Lower leg skin (tissue), 4 donors: ENCODE results near the gene CAPN9. TPM values are rescaled to one million over a fixed set of nuclear protein-coding genes. Genes with fewer than 3 reads are reported as not detected.

Experiments
- DNase-seq, 2 donors: peaks; one replicate each; pipeline ENCODE4 v3.0.0-alpha.2; 2019; ENCODE audit warnings: low spot score in 2 of 2
- H3K4me3 ChIP-seq: fragments of 200-600 bp; sonication (generic); 2 replicates; pipeline ENCODE4 v1.5.1; 2017; ENCODE audit warnings: mild to moderate bottlenecking, low read depth; ENCODE audit not compliant: poor library complexity, severe bottlenecking
- POLR2A ChIP-seq, 2 donors: fragments of 450-650 bp; IDR thresholded peaks; one replicate each; pipeline ENCODE4 v1.6.1; 2016 to 2017; ENCODE audit warnings: antibody characterized with exemption in 2 of 2, mild to moderate bottlenecking in 1 of 2, moderate library complexity in 1 of 2
- WGBS, 2 donors: methylation state at CpG; one replicate each; pipeline ENCODE4 v1.1.5; 2018; 5-methylcytosine and 5-hydroxymethylcytosine counted together
- intact Hi-C: fragments of 100-400 bp; cut with DNase I; formaldehyde crosslinking; loops from one replicate; pipeline ENCODE4 v1.15.0; 2023; ENCODE audit warnings: low total_unique reads
- total RNA-seq, 4 donors: library from RNA; depleted of rRNA; stranded (reverse); fragments of >200 nt; gene quantifications; one replicate each; pipeline ENCODE4 v1.1.0, GENCODE V29; 2016
- TF ChIP-seq, protein P1 (sequence below), 3 donors: fragments of 450-650 bp; IDR thresholded peaks; one replicate each; pipeline ENCODE4 v1.5.1; 2016; ENCODE audit warnings: antibody characterized with exemption in 3 of 3, mild to moderate bottlenecking in 3 of 3, moderate library complexity in 2 of 3

The CAPN9 gene
- total RNA-seq, 4 donors from 2014 or later, result 0.11 to 1.1 (median 0.27) TPM

GRCh38 chr1:230744382-230744781 is 2.8 kb upstream of the CAPN9 start:
- intact Hi-C loops, result no loop called here
- no peak for DNase-seq
- WGBS, 2 donors, result 74 to 75% methylated on average over 5 of the region's 5 CpGs
- H3K4me3 ChIP-seq, result no peak overlapping the region
- TF ChIP-seq, protein P1, sequence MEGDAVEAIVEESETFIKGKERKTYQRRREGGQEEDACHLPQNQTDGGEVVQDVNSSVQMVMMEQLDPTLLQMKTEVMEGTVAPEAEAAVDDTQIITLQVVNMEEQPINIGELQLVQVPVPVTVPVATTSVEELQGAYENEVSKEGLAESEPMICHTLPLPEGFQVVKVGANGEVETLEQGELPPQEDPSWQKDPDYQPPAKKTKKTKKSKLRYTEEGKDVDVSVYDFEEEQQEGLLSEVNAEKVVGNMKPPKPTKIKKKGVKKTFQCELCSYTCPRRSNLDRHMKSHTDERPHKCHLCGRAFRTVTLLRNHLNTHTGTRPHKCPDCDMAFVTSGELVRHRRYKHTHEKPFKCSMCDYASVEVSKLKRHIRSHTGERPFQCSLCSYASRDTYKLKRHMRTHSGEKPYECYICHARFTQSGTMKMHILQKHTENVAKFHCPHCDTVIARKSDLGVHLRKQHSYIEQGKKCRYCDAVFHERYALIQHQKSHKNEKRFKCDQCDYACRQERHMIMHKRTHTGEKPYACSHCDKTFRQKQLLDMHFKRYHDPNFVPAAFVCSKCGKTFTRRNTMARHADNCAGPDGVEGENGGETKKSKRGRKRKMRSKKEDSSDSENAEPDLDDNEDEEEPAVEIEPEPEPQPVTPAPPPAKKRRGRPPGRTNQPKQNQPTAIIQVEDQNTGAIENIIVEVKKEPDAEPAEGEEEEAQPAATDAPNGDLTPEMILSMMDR (IDR thresholded peaks at IDR 0.05), result no peak
- no peak for TF ChIP-seq POLR2A (IDR thresholded peaks at IDR 0.05)

- no peak overlapping the region for H3K4me3 ChIP-seq
- TF ChIP-seq, protein P1 (IDR thresholded peaks at IDR 0.05), result no peak
- no peak for TF ChIP-seq POLR2A (IDR thresholded peaks at IDR 0.05)
- 49 to 52% methylated on average over 3 of the region's 3 CpGs for WGBS, 2 donors
- intact Hi-C loops, result no loop called here
- no peak for DNase-seq
Measured at GRCh38 chr1:230745071-230745470, 2.1 kb upstream of the CAPN9 start.

DNA sequence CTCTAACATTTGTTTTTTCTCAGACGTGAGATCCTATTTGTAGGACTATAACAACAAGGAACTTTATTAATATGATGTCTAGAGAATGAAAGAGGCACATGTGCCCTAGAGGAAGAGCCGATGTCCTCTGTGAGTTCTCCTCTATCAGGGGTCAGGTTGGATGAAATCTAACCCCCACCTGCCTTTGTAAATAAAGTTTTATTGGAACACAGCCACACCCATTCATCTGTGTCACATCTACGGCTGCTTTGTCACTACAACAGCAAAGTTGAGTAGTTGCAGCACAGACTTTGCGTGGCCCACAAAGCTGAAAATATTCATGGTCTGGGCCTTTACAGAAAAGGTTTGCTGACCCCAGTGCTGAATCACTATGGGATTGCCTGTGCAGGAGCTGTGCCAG is 571 bp upstream of the CAPN9 start:
- TF ChIP-seq POLR2A (IDR thresholded peaks at IDR 0.05), result no peak
- TF ChIP-seq, protein P1 (IDR thresholded peaks at IDR 0.05), result no peak
- 88 to 93% methylated on average over 4 of the region's 4 CpGs for WGBS, 2 donors
- intact Hi-C loops, result no loop called here
- no peak overlapping the region for H3K4me3 ChIP-seq
- DNase-seq, result no peak

DNA sequence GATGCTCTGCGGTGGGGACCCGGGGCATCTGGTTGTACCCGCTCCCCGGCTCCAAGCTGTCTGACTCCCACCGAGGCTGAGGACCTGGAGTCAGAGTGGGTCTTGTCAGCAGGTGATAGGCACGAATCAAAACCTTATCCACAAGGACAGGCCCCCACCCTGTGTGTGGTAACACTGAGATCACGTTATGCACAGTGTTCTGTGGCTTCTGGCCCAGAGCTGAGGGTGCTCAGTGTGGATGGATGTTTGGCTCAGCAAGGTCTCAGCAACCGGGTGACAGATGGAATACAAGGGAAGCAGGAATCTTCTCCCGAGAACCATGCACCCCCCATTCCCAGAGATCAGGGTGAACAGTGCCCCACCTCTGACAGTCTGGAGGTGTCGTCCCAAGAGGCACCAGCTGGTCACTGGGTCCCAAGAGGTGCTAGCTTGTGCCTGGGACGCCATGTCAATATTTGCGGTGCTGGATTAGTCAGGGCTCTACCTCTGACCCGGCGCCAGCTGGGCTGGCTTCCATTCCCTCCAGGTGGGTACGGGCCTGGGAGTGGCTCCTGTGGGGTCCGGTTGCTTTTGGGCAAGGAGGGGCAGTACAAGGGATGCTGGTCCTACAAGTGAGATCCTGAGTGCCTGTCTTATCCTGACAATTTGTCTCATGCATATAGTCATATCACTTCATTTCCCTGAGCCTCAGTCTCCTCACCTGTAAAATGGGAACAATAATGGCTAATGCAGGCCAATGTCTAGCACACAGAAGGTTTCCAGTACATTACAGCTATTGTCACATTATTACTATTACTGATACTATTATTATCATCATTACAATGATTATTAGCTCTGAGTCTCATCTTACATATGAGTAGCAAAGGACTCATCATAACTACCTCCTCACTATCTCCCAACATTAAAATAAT is 957 bp downstream of the CAPN9 start:
- no peak for DNase-seq
- intact Hi-C loops, result no loop called here
- no peak for TF ChIP-seq POLR2A (IDR thresholded peaks at IDR 0.05)
- TF ChIP-seq, protein P1 (IDR thresholded peaks at IDR 0.05), result no peak
- no peak overlapping the region for H3K4me3 ChIP-seq
- WGBS, 2 donors, result 76 to 79% methylated on average over 15 of the region's 16 CpGs

DNA sequence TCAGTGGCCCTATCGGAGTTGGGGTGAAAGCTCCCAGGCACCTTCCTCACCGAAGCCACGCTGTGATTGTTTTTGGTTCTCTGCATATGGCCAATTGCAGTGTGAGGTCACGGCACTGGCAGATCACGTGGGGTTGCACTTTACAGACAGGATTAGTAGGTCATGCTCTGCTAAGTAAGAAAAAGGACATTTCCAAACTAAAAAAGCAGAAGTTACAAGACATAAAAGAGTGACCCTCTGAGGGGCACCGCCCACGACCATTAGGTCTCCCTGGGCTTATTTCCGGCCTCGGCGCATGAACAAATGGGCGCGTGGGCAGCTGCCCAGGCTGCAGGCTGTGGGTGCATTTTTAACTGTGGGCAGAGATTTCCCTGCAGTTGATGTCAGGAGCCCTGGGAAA is 2.0 kb downstream of the CAPN9 start:
- no peak for TF ChIP-seq POLR2A (IDR thresholded peaks at IDR 0.05)
- TF ChIP-seq, protein P1 (IDR thresholded peaks at IDR 0.05), result no peak
- intact Hi-C loops, result no loop called here
- H3K4me3 ChIP-seq, result no peak overlapping the region
- WGBS, 2 donors, result 79 to 80% methylated on average over 12 of the region's 12 CpGs
- no peak for DNase-seq
